GM18907 (cell line): ENCODE data around the gene KNDC1.

Source experiments
- ATAC-seq: cut with Tn5 transposase; IDR thresholded peaks from one replicate; pipeline ENCODE4 v1.9.1; 2021; ENCODE audit warnings: mild to moderate bottlenecking, moderate library complexity; ENCODE audit not compliant: unreplicated experiment

KNDC1 gene

GRCh38 chr10:133204226-133205015, 44.4 kb downstream of the KNDC1 start:
- no peak for ATAC-seq

- no peak for ATAC-seq
Observed at GRCh38 chr10:133205146-133205545, 45.1 kb downstream of the KNDC1 start.

GRCh38 chr10:133206356-133207040, 46.5 kb downstream of the KNDC1 start:
- no peak for ATAC-seq

DNA sequence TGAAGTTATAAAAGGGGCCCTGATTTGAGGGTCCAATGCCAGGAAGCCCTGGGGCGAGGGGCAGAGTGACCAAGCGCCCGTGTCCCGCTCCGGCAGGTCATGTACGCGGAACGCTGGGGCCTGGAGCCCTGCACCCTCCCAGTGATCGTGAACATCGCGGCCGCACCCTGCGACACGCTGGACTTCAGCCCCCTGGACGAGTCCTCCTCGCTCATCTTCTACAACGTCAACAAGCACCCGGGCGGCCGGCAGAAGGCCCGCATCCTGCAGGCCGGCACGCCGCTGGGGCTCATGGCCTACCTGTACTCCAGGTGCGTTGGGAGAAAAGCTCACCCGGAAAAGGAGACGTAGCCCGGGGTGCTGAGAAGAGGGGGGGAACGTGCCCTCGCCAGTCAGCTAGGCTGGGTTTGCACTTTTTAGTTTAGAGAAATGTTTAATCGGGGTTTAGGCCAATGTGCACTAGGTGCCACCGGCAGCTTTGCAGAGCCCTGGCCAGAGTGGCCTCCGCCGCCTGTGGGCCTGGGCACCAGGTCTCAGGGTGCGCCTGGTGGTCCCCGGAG, 47.1 kb downstream of the KNDC1 start:
- ATAC-seq = no peak

DNA sequence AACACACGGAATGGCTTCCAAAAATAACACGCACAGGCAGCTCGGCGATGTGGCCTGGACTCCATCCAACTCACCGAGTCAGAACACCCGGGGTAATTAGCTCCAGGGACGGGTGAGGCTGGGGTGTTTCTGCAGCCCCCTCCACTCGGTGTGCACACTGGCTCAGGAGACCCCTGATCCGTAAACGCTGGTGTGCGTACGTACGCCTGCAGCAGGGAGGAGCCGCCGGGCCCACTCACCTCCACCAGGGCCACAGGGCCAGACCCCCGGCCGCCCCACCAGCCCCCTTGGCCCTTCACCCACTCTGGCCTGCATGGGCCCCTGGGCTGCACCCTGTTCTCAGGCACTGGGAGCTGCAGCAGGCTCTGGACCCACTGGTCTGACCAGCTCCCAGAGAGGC, 47.6 kb downstream of the KNDC1 start:
- no peak for ATAC-seq

DNA sequence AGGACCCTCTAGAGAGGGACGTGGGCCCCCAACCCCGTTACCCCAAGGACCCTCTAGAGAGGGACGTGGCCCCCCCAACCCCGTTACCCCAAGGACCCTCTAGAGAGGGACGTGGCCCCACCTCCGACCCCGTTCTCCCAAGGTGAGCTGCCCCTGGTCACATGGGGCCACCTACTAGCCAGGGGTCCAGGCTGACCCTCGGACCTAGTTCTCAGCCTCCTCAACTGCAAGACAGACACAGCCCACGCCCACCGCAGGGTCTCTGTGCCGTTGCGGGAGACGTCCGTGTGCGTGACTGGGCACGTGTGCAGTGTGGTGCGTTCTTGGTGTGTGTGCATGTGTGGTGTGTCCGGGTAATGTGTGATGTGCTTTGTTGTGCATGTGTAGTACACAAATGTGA, 48.4 kb downstream of the KNDC1 start:
- no peak for ATAC-seq

GRCh38 chr10:133209117-133209516, 49.1 kb downstream of the KNDC1 start:
- no peak for ATAC-seq

GRCh38 chr10:133209641-133210040, 49.6 kb downstream of the KNDC1 start:
- ATAC-seq = no peak

- no peak for ATAC-seq
Observed at GRCh38 chr10:133210398-133211140, 50.5 kb downstream of the KNDC1 start.

DNA sequence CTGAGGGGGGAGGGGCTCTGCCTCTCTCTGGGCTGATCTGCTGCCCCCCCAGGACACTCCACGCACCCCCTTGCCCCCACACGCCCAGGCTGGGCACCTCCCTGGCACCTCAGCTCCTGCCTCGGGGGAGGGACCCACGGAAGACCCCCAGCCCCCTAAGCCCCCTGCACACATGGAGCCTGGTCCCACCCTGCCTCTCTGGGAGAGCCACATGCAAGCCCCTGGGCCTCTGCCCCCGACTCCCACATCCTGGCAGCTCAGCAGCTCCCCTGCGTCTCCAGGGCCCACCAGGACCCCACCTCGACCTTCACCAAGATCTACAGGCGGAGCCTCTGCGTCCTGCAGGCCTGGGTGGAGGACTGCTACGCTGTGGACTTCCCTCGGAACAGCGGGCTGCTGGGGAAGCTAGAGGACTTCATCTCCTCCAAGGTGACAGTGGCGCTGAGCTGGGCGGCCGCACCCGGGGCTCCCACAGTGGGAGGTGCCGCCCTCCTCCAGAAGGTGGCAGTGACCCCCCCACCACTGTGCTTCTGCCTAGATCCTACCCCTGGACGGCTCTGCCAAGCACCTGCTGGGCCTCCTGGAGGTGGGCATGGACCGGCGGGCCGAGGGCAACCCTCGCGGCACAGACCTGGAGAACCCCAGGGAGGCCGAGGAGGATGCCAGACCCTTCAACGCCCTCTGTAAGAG, 51.3 kb downstream of the KNDC1 start:
- no peak for ATAC-seq

DNA sequence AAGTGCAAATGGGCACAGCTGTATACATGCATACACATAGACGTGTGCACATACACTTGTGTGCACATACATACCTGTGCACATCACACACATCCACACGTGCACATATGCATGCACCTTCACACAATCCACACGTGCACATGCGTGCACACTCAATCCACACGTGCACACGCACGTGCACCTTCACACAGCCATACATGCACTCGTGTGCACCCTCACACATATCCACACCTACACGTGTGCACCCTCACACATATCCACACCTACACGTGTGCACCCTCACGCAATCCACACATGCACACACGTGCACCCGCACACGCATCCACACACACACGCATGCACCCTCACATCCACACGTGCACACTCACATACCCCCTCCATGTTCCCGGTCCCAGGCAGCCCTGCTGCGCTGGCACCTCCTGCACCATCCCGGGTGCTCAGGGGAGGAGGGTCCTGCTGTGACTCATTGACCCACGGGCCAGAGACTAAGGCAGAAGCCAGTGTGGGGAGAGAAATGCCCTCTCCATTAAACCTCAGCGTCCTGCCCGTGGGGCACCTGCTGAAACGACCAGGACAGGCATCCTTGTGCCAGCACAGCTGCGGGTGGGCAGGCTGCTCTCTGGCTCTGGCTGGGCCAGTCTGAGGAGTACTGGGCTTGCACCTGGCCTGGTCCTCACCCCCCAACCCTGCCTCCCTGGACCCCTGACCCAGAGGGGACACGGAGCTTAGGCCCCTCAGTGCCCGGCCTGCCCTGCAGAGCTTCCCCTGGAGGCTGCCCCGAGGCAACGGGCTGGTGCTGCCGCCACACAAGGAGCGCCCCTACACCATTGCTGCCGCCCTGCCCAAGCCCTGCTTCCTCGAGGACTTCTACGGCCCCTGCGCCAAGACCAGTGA, 52.2 kb downstream of the KNDC1 start:
- no peak for ATAC-seq

GRCh38 chr10:133212853-133213494, 53.0 kb downstream of the KNDC1 start:
- ATAC-seq = no peak

GRCh38 chr10:133213641-133214467, 53.8 kb downstream of the KNDC1 start:
- no peak for ATAC-seq

DNA sequence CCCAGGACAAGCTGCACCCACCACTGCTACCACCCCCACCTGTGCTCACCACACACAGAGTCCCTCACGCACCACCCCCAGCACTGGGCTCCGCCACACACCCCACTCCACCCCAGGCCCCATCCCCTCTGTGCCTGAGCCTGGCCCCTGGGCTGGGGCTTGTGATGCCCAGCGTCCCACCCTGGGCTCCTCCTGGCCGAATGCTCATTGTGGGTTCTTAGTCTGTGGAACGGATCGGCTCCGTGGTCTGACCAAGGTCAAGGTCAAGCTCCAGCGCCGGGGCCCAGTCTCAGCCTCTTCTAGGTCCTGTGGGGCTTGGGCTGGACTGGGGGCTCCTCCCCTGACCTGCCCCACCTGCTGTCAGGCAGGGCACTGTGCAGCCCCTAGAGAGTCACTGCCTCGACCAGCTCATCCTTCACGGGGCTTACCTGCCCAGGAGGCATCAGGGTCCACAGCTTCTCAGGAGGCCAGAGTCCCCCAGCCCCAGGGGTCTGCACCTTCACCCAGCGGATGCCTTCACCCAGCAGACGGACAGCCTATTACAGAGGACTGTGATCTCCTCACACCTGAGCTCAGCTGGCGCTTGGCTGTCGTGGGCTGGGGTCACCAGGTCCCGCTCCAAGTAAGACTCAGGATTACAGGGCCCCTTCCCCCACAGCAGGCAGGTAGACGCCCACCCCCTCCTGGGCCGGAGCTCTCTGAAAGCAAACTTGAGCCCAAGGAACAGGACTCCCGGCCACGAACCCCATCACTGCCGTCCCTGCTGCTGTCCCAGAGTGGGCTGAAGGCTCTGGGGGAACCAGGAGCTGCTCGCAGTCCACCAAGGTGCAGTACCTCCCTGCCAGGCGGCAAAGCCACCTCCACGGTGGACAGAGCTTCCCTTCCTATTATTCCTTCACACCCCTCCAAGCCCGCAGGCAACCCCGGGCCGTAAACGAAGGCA, 54.7 kb downstream of the KNDC1 start:
- ATAC-seq = no peak

DNA sequence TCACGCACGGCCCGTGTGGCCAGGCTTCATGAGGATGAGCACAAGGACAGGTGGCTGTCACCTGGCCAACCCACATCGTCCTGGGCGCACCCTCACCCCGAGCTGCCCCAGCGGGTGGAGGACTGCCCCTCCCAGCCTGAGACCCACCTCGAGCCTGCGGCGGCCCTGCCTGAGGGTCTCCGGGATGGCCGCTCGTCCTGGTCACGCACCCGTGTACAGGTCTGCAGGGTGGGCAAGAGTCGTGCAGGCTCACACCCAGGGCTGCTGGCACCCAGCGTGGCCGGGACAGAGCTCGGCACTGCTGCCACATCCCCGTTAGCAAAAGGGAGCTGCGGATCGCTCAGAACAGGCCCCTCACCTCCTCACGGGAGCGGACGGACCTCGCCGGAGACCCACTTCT, 55.6 kb downstream of the KNDC1 start:
- no peak for ATAC-seq

GRCh38 chr10:133216776-133217175, 56.8 kb downstream of the KNDC1 start:
- ATAC-seq = no peak

DNA sequence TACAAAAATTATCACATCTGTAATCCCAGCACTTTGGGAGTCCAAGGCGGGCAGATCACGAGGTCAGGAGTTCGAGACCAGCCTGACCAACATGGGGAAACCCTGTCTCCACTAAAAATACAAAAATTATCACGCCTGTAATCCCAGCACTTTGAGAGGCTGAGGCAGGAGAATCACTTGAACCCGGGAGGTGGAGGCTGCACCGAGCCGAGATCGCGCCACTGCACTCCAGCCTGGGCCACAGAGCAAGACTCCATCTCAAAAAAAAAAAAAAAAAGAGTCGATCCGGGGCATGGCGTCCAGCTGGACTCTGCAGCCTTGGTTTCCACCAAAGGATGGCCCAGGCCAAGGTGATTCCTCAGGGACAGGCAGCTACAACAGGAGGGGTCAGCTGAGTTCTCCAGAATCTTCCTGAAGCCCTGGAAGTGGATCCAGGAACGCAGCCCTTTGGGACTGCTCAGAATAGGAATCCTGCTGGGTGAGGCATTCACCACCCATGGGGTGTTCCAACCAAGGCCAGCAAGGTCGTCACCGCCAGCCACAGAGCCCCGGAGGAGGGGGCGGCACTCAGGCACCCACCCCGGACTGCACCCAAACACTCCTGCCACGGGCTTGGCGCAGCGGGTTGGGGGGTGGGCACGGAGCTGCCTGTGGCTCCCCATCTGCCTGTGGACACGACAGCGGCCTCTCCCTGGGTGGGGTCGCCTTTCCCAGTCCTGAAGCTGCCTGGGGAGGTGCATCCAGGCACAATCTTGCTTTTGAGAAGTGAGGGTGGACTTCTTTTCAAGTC, 58.0 kb downstream of the KNDC1 start:
- ATAC-seq = no peak
